GM23338 (cell line): ENCODE results near the gene PLXNB2. TPM values are rescaled to one million over a fixed set of nuclear protein-coding genes. Genes with fewer than 3 reads are reported as not detected.

Source experiments
- ATAC-seq: fragments of 200-7000 bp; cut with Tn5 transposase; 3 replicates; pipeline ENCODE4 v1.9.1; 2020
- DNase-seq: peaks from one replicate; pipeline ENCODE4 v3.0.0-alpha.2; 2015; ENCODE audit warnings: low spot score
- H2AFZ ChIP-seq: fragments of 200-600 bp; sonication (generic); 2 replicates; pipeline ENCODE4 v1.8.0; 2016; ENCODE audit warnings: antibody characterized with exemption, mild to moderate bottlenecking, moderate library complexity
- H3F3A ChIP-seq: fragments of 200-600 bp; sonication (generic); replicated peaks from 2 replicates; pipeline ENCODE4 v1.8.0; 2017; ENCODE audit warnings: antibody characterized with exemption, mixed run types, low read depth
- H3K27ac ChIP-seq: fragments of 200-600 bp; sonication (generic); 2 replicates; pipeline ENCODE4 v1.6.1; 2016; ENCODE audit warnings: low read depth
- H3K27me3 ChIP-seq: fragments of 200-600 bp; sonication (generic); 2 replicates; pipeline ENCODE4 v1.8.0; 2016; ENCODE audit warnings: mild to moderate bottlenecking, mixed run types, moderate library complexity; ENCODE audit not compliant: insufficient read depth
- H3K36me3 ChIP-seq: fragments of 200-600 bp; sonication (generic); 2 replicates; pipeline ENCODE4 v1.8.0; 2016; ENCODE audit warnings: mild to moderate bottlenecking; ENCODE audit not compliant: insufficient read depth
- H3K4me1 ChIP-seq: fragments of 200-600 bp; sonication (generic); 2 replicates; pipeline ENCODE4 v1.8.0; 2016; ENCODE audit warnings: mild to moderate bottlenecking, moderate library complexity; ENCODE audit not compliant: insufficient read depth
- H3K4me2 ChIP-seq: fragments of 200-600 bp; sonication (generic); 2 replicates; pipeline ENCODE4 v1.7.1; 2017; ENCODE audit warnings: mixed run types
- H3K4me3 ChIP-seq: fragments of 200-600 bp; sonication (generic); 2 replicates; pipeline ENCODE4 v1.6.1; 2016; ENCODE audit warnings: mixed run types
- H3K79me2 ChIP-seq: fragments of 200-600 bp; sonication (generic); replicated peaks from 2 replicates; pipeline ENCODE4 v1.8.0; 2017; ENCODE audit warnings: mild to moderate bottlenecking; ENCODE audit not compliant: insufficient read depth
- H3K9me2 ChIP-seq: fragments of 200-600 bp; sonication (generic); 2 replicates; pipeline ENCODE4 v1.8.0; 2017; ENCODE audit not compliant: insufficient read depth
- H4K20me1 ChIP-seq: fragments of 200-600 bp; sonication (generic); replicated peaks from 2 replicates; pipeline ENCODE4 v1.8.0; 2017; ENCODE audit warnings: mild to moderate bottlenecking; ENCODE audit not compliant: insufficient read depth
- H3K27ac Mint-ChIP-seq: 2 replicates; pipeline ENCODE4 v1.8.0; 2020; ENCODE audit warnings: inconsistent platforms, mild to moderate bottlenecking, moderate library complexity, mixed read lengths
- H3K27me3 Mint-ChIP-seq: 3 replicates; pipeline ENCODE4 v1.8.0; 2022; ENCODE audit warnings: low read depth, mild to moderate bottlenecking, moderate library complexity, mixed read lengths, inconsistent platforms; ENCODE audit not compliant: insufficient read depth, poor library complexity
- H3K36me3 Mint-ChIP-seq: 3 replicates; pipeline ENCODE4 v1.8.0; 2021; ENCODE audit warnings: low read depth, mild to moderate bottlenecking, inconsistent platforms, moderate library complexity, mixed read lengths
- H3K4me1 Mint-ChIP-seq: 3 replicates; pipeline ENCODE4 v1.8.0; 2020; ENCODE audit warnings: mild to moderate bottlenecking, inconsistent platforms, mixed read lengths
- H3K4me3 Mint-ChIP-seq: 3 replicates; pipeline ENCODE4 v1.8.0; 2021; ENCODE audit warnings: moderate library complexity, mild to moderate bottlenecking, inconsistent platforms, mixed read lengths
- H3K9me3 Mint-ChIP-seq: 3 replicates; pipeline ENCODE4 v1.8.0; 2020; ENCODE audit warnings: moderate library complexity, mild to moderate bottlenecking, inconsistent platforms, mixed read lengths
- CREB1 ChIP-seq: fragments of 250-450 bp; sonication (Bioruptor Pico); IDR thresholded peaks from 2 replicates; pipeline ENCODE4 v1.5.0; 2020; ENCODE audit warnings: low read depth, mild to moderate bottlenecking, moderate library complexity
- EZH2 ChIP-seq: fragments of 200-600 bp; sonication (generic); IDR thresholded peaks from one replicate; pipeline ENCODE4 v1.8.0; 2017; ENCODE audit warnings: antibody characterized with exemption, mild to moderate bottlenecking, low read depth; ENCODE audit not compliant: unreplicated experiment
- EZH2phosphoT487 ChIP-seq: fragments of 200-600 bp; sonication (generic); IDR thresholded peaks from one replicate; pipeline ENCODE4 v1.8.1; 2018; ENCODE audit warnings: antibody characterized with exemption; ENCODE audit not compliant: unreplicated experiment
- JUNB ChIP-seq: IDR thresholded peaks from one replicate; pipeline ENCODE4 v1.6.1; 2016; ENCODE audit warnings: antibody characterized with exemption; ENCODE audit not compliant: unreplicated experiment
- NANOG ChIP-seq: IDR thresholded peaks from 2 replicates; pipeline ENCODE4 v1.6.1; 2016; ENCODE audit warnings: antibody characterized with exemption, borderline replicate concordance
- POLR2AphosphoS5 ChIP-seq: IDR thresholded peaks from 2 replicates; pipeline ENCODE4 v1.6.1; 2016; ENCODE audit warnings: antibody characterized with exemption, low read depth
- REST ChIP-seq: IDR thresholded peaks from one replicate; pipeline ENCODE4 v1.6.1; 2018; ENCODE audit warnings: antibody characterized with exemption; ENCODE audit not compliant: unreplicated experiment
- STAT1 ChIP-seq: IDR thresholded peaks from one replicate; pipeline ENCODE4 v1.6.1; 2016; ENCODE audit warnings: antibody characterized with exemption; ENCODE audit not compliant: unreplicated experiment
- ZNF114 ChIP-seq: fragments of 250-450 bp; sonication (Bioruptor Pico); IDR thresholded peaks from 2 replicates; pipeline ENCODE4 v1.5.0; 2020; ENCODE audit warnings: mild to moderate bottlenecking, moderate library complexity
- ZNF331 ChIP-seq: fragments of 250-450 bp; sonication (Bioruptor Pico); IDR thresholded peaks from 2 replicates; pipeline ENCODE4 v1.5.0; 2020; ENCODE audit warnings: low read depth, mild to moderate bottlenecking, moderate library complexity
- ZNF462 ChIP-seq: fragments of 250-450 bp; sonication (Bioruptor Pico); IDR thresholded peaks from 2 replicates; pipeline ENCODE4 v1.5.0; 2020; ENCODE audit warnings: mild to moderate bottlenecking, moderate library complexity
- polyA plus RNA-seq: library from polyadenylated mRNA; unstranded; fragments of >200 nt; fragmentation: Nextera tagmentation; extraction: Ambion mirVana; gene quantifications from 2 replicates; pipeline ENCODE4 v1.2.1, GENCODE V29; 2016
- total RNA-seq: library from RNA; depleted of rRNA; stranded (reverse); fragments of >200 nt; shearing (Covaris generic); gene quantifications from 2 replicates; pipeline ENCODE4 v1.2.3, GENCODE V29; 2014
- TF ChIP-seq, protein P1 (sequence below): IDR thresholded peaks from 2 replicates; pipeline ENCODE4 v1.6.1; 2016; ENCODE audit warnings: antibody characterized with exemption
- TF ChIP-seq, protein P2 (sequence below), 2 experiments: fragments of 200-600 bp in 1 of 2; sonication (generic) in 1 of 2; conservative IDR thresholded peaks; 2 replicates each; pipeline versions ENCODE4 v1.5.1 to v1.6.1; 2016 to 2017; ENCODE audit warnings: antibody characterized with exemption in 2 of 2, low read depth in 2 of 2, mild to moderate bottlenecking in 2 of 2, moderate library complexity in 1 of 2

PLXNB2 gene
- total and polyA plus RNA-seq, 2 experiments from 2014 or later, result 29.1 to 66.3 TPM

- Histone ChIP-seq H3K27me3 (peaks cover 11% of the 10 kb centered on the region), H3K4me3 (no peak overlapping the region), H4K20me1 (peaks cover 5% of the 10 kb centered on the region), H3K4me2 (no peak overlapping the region), H3K36me3 (no peaks in the 10 kb centered on the region), H2AFZ (no peak overlapping the region), H3K79me2 (no peaks in the 10 kb centered on the region), H3K9me2 (no peaks in the 10 kb centered on the region), H3F3A (0 out of 2 replicates have a peak, but pooled peaks cover 6% of the 10 kb centered on the region), H3K4me1 (peaks cover 19% of the 10 kb centered on the region; the same call in 1 of the 2 replicates), H3K27ac (0 out of 2 replicates have a peak overlapping the region, but pooled peaks have one; percentile 66)
- H3K27me3 Mint-ChIP-seq, result peaks cover 28% of the 10 kb centered on the region
- DNase-seq, result no peak
- ATAC-seq, result no peak
- no peaks in the 10 kb centered on the region for H3K36me3 Mint-ChIP-seq
- H3K4me1 Mint-ChIP-seq, result peaks cover 20% of the 10 kb centered on the region
- H3K27ac Mint-ChIP-seq, result no peak overlapping the region
- H3K9me3 Mint-ChIP-seq, result no peaks in the 10 kb centered on the region
- H3K4me3 Mint-ChIP-seq, result peak overlapping the region; percentile 9; the same call in 1 of the 3 replicates
- no peak for TF ChIP-seq ZNF462 (CRISPR knock-in tag)
- no peak for TF ChIP-seq CREB1
- TF ChIP-seq EZH2, result no peak
- TF ChIP-seq JUNB, result no peak
- no peak for TF ChIP-seq STAT1
- TF ChIP-seq, protein P1, sequence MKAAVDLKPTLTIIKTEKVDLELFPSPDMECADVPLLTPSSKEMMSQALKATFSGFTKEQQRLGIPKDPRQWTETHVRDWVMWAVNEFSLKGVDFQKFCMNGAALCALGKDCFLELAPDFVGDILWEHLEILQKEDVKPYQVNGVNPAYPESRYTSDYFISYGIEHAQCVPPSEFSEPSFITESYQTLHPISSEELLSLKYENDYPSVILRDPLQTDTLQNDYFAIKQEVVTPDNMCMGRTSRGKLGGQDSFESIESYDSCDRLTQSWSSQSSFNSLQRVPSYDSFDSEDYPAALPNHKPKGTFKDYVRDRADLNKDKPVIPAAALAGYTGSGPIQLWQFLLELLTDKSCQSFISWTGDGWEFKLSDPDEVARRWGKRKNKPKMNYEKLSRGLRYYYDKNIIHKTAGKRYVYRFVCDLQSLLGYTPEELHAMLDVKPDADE, result no peak
- no peak for TF ChIP-seq POLR2AphosphoS5
- TF ChIP-seq NANOG, result no peak
- no peak for TF ChIP-seq REST
- TF ChIP-seq ZNF114, result no peak
- no peak for TF ChIP-seq ZNF331 (CRISPR knock-in tag)
- no peak for TF ChIP-seq EZH2phosphoT487
- TF ChIP-seq, protein P2, sequence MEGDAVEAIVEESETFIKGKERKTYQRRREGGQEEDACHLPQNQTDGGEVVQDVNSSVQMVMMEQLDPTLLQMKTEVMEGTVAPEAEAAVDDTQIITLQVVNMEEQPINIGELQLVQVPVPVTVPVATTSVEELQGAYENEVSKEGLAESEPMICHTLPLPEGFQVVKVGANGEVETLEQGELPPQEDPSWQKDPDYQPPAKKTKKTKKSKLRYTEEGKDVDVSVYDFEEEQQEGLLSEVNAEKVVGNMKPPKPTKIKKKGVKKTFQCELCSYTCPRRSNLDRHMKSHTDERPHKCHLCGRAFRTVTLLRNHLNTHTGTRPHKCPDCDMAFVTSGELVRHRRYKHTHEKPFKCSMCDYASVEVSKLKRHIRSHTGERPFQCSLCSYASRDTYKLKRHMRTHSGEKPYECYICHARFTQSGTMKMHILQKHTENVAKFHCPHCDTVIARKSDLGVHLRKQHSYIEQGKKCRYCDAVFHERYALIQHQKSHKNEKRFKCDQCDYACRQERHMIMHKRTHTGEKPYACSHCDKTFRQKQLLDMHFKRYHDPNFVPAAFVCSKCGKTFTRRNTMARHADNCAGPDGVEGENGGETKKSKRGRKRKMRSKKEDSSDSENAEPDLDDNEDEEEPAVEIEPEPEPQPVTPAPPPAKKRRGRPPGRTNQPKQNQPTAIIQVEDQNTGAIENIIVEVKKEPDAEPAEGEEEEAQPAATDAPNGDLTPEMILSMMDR (conservative IDR thresholded peaks at IDR 0.05; ENCODE audit: low read depth in 2 of 2), result no peak
These were observed 1.1 kb upstream of the PLXNB2 start for GRCh38 chr22:50308597-50308935.
